Thyroid gland (tissue), 4 donors: Measurements from ENCODE around the gene CAMK2G. TPM values are rescaled to one million over a fixed set of nuclear protein-coding genes. Genes with fewer than 3 reads are reported as not detected.
A peak's percentile ranks its signal among the peaks of the same experiment; 100 is the strongest.

Source experiments
- DNase-seq, 2 donors: peaks; one replicate each; pipeline ENCODE4 v3.0.0-alpha.2; 2019
- H3K27ac ChIP-seq, 3 donors: fragments of 200-600 bp; sonication (generic); 1 replicate in 2 of 3; 2 replicates in 1 of 3; pipeline ENCODE4 v1.5.1; 2016 to 2019; ENCODE audit warnings: mild to moderate bottlenecking in 1 of 3, moderate library complexity in 1 of 3
- H3K27me3 ChIP-seq: fragments of 200-600 bp; sonication (generic); one replicate; pipeline ENCODE4 v1.5.1; 2019
- H3K36me3 ChIP-seq, 2 donors: fragments of 200-600 bp; sonication (generic); one replicate each; pipeline ENCODE4 v1.5.1; 2016 to 2019
- H3K4me1 ChIP-seq, 2 donors: fragments of 200-600 bp; sonication (generic); one replicate each; pipeline ENCODE4 v1.5.1; 2017 to 2019
- H3K4me3 ChIP-seq, 3 donors: fragments of 200-600 bp; sonication (generic); replicated peaks in 1 of 3; 1 replicate in 2 of 3; 2 replicates in 1 of 3; pipeline ENCODE4 v1.5.1; 2016; ENCODE audit warnings: mild to moderate bottlenecking in 1 of 3
- H3K9me3 ChIP-seq: fragments of 200-600 bp; sonication (generic); one replicate; pipeline ENCODE4 v1.5.1; 2017
- POLR2A ChIP-seq, 2 donors: fragments of 450-650 bp; IDR thresholded peaks; one replicate each; pipeline ENCODE4 v1.6.1; 2017; ENCODE audit warnings: antibody characterized with exemption in 2 of 2, mild to moderate bottlenecking in 2 of 2, moderate library complexity in 1 of 2
- WGBS, 2 donors: methylation state at CpG; one replicate each; pipeline ENCODE4 v1.1.5; 2017; 5-methylcytosine and 5-hydroxymethylcytosine counted together
- intact Hi-C: fragments of 100-400 bp; cut with DNase I; formaldehyde crosslinking; loops from one replicate; pipeline ENCODE4 v1.15.1; 2023
- total RNA-seq, 4 donors: library from RNA; depleted of rRNA; stranded (reverse); fragments of >200 nt; gene quantifications; one replicate each; pipeline ENCODE4 v1.2.3, GENCODE V29; 2016
- TF ChIP-seq, protein P1 (sequence below), 6 experiments: fragments of 200-600 bp in 3 of 6; fragments of 450-650 bp in 3 of 6; sonication (generic) in 3 of 6; IDR thresholded peaks; one replicate each; pipeline ENCODE4 v1.5.1; 2016 to 2019; ENCODE audit warnings: antibody characterized with exemption in 6 of 6, mild to moderate bottlenecking in 2 of 6, inconsistent platforms in 1 of 6, moderate library complexity in 1 of 6

CAMK2G gene
- total RNA-seq, 4 donors from 2014 or later: 21.2 to 27.4 (median 22.3) TPM

DNA sequence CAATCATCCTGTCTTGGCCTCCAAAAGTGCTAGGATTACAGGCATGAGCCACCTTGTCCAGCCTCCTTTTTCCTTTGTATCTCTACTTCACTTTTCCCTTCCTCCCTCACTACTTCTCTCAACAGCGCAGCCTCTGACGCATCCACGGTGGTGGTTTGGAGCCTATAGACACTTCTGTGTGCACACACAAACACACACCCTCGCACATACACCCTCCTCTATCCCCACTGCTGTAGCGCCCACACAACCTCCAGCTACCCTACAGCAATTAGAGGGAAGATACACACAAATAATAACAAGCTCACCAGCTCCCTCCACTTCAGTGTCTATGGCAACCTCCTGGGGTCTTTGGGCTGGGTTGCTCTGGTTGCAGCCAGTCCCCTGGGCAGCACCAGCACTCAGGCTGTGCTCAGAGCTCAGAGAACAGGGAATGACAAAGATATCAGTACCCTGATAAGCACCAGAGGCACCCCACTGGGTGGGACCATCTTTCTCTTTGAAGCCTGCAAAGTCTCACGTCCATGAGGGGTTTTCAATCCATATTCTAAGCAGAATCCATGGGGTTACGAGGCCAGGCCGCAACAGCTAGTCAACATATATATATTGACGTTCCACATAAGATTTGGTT lies 3.3 kb upstream of the CAMK2G start:
- Histone ChIP-seq H3K27me3 (no peaks in the 10 kb centered on the region), H3K27ac (no peak overlapping the region), H3K4me3 (no peak overlapping the region), H3K9me3 (no peaks in the 10 kb centered on the region), H3K36me3 (no peaks in the 10 kb centered on the region), H3K4me1 (peaks cover 8 to 17% of the 10 kb centered on the region in 2 donors)
- 93 to 95% methylated on average over 9 of the region's 9 CpGs for WGBS, 2 donors
- no peak for DNase-seq
- intact Hi-C loops: loop anchor here (10.0 kb wide), 1 partner anchor 63 kb away; the partner anchor contains the start of gene NDST2
- TF ChIP-seq, protein P1, sequence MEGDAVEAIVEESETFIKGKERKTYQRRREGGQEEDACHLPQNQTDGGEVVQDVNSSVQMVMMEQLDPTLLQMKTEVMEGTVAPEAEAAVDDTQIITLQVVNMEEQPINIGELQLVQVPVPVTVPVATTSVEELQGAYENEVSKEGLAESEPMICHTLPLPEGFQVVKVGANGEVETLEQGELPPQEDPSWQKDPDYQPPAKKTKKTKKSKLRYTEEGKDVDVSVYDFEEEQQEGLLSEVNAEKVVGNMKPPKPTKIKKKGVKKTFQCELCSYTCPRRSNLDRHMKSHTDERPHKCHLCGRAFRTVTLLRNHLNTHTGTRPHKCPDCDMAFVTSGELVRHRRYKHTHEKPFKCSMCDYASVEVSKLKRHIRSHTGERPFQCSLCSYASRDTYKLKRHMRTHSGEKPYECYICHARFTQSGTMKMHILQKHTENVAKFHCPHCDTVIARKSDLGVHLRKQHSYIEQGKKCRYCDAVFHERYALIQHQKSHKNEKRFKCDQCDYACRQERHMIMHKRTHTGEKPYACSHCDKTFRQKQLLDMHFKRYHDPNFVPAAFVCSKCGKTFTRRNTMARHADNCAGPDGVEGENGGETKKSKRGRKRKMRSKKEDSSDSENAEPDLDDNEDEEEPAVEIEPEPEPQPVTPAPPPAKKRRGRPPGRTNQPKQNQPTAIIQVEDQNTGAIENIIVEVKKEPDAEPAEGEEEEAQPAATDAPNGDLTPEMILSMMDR (IDR thresholded peaks at IDR 0.05): no peak
- TF ChIP-seq POLR2A (IDR thresholded peaks at IDR 0.05): no peak

DNA sequence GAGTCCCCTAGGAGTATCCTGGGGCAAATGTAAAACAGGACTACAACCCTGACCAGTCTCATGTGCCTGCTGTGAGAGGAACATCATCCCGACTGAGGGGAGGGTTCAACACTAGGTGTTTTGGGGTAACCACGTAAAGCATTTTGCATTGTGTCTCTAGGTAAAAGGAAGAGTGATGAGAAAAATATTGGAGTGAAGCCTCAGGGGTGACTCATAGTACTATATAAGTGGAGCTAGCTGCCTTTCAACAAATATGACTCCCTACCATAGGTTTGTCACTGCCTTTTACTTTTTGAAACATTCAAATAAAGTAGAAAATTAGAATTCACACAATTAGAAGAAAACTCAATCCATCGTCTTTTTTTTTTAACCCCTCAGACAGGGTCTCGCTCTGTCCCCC lies 2.6 kb upstream of the CAMK2G start:
- WGBS, 2 donors: 88 to 94% methylated on average over 4 of the region's 4 CpGs
- Histone ChIP-seq H3K9me3 (no peaks in the 10 kb centered on the region), H3K27ac (no peak overlapping the region), H3K36me3 (no peaks in the 10 kb centered on the region), H3K27me3 (no peaks in the 10 kb centered on the region), H3K4me1 (peaks cover 8 to 17% of the 10 kb centered on the region in 2 donors), H3K4me3 (no peak overlapping the region)
- DNase-seq: no peak
- no peak for TF ChIP-seq POLR2A (IDR thresholded peaks at IDR 0.05)
- TF ChIP-seq, protein P1 (IDR thresholded peaks at IDR 0.05): no peak
- intact Hi-C loops: loop anchor here (10.0 kb wide), 1 partner anchor 62 kb away; the partner anchor contains the start of gene NDST2

DNA sequence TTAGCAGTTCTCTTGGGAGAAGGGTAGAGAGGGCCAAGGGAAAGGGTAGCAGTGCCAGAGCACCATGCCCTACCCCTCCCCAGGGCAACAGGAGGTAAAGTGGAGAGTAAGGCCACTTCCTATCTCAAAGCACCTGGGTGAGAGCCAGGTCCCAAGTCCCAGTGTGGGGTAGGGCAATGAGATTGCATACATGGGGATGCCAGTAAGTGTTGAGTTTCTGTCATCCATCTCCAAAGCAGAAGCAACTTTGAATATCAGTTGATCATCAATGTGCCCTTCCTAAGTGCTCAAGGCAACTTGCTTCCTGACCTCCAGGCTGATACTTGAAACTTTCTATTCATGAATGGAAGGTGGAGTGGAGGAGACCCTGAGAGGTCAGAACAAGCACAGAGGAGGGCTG lies 2.2 kb upstream of the CAMK2G start:
- Histone ChIP-seq H3K4me1 (peaks cover 8 to 17% of the 10 kb centered on the region in 2 donors), H3K27me3 (no peaks in the 10 kb centered on the region), H3K4me3 (no peak overlapping the region), H3K9me3 (no peaks in the 10 kb centered on the region), H3K36me3 (no peaks in the 10 kb centered on the region), H3K27ac (no peak overlapping the region)
- intact Hi-C loops: loop anchor here (10.0 kb wide), 1 partner anchor 62 kb away; the partner anchor contains the start of gene NDST2
- TF ChIP-seq, protein P1 (IDR thresholded peaks at IDR 0.05): no peak
- no peak for TF ChIP-seq POLR2A (IDR thresholded peaks at IDR 0.05)
- no peak for DNase-seq

DNA sequence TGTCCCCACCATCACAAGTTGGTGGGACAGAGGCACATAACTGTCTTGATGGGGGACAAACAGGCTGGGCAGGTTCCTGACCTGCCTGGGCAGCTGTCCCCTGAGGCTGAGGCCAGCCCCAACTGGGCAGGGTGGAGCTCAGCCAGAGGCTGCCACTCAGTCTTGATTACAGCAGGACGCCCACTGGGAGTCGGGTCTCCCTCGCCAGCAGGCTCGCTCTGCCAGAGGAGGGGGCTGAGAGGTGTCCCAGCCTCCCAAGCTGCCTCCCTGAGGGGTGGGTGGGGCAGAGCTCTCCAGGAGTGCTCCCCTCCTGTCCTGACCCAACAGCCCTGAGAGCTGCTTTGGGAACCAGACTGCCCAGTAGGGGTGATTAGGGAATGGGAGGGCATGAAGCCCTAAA lies 1.8 kb upstream of the CAMK2G start:
- no peak overlapping the region for H3K27ac ChIP-seq
- DNase-seq: no peak
- 20% methylated on average over 1 of the region's 4 CpGs; no CpG with 5 or more reads in 1 of the 2 donors for WGBS, 2 donors
- no peaks in the 10 kb centered on the region for H3K36me3 ChIP-seq
- no peak overlapping the region for H3K4me3 ChIP-seq
- TF ChIP-seq, protein P1 (IDR thresholded peaks at IDR 0.05): no peak
- TF ChIP-seq POLR2A (IDR thresholded peaks at IDR 0.05): no peak
- peaks cover 8 to 17% of the 10 kb centered on the region in 2 donors for H3K4me1 ChIP-seq
- no peaks in the 10 kb centered on the region for H3K27me3 ChIP-seq
- no peaks in the 10 kb centered on the region for H3K9me3 ChIP-seq
- intact Hi-C loops: loop anchor here (10.0 kb wide), 1 partner anchor 61 kb away; the partner anchor contains the start of gene NDST2

DNA sequence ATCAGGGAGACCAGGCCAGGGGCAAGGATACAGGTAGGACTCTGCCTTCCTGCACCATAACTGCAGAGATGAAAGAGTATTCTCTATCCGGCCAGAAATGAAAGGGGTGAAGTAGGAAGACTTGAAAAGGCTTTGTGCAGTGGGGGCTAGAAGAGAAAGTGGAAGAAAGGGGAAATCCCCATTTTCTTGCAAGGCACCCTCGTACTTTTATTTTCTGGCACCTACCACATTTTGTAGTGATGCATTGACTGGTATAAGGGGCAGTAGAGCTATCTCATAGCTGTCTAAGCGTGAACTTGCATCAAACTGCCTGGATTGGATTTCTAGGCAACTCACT lies 752 bp upstream of the CAMK2G start:
- Histone ChIP-seq H3K4me3 (peak overlapping the region; percentile 21 to 77 (median 27)), H3K9me3 (no peaks in the 10 kb centered on the region), H3K36me3 (no peaks in the 10 kb centered on the region), H3K27me3 (no peaks in the 10 kb centered on the region), H3K4me1 (peaks cover 8 to 17% of the 10 kb centered on the region in 2 donors), H3K27ac (peak overlapping the region in 1 of 3 donors; percentile 48)
- TF ChIP-seq POLR2A (IDR thresholded peaks at IDR 0.05): no peak
- TF ChIP-seq, protein P1 (IDR thresholded peaks at IDR 0.05): no peak
- intact Hi-C loops: loop anchor here (10.0 kb wide), 1 partner anchor 60 kb away; the partner anchor contains the start of gene NDST2
- WGBS, 2 donors: 46 to 51% methylated on average over 3 of the region's 3 CpGs
- DNase-seq: no peak
